Measurements from ENCODE around the gene PLXDC1.

Gene PLXDC1

DNA sequence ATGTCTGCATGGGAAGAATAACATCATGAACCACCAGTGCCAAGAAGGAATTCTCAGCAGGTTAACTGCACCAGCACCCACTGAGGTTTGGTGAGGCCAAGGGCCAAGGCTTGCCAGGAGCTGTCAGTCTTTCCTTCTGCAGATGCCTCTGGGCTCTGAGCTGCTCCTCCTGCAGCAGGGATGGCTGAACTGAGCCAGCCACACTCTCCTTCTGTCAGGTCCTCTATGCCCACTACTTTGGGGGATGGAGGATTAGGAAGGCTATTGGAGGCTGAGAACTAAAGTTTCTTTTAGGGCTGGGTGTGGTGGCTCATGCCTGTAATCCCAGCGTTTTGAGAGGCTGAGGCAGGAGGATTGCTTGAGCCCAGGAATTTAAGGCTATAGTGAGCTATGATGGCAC, 71.6 kb downstream of the PLXDC1 start:
- Mint-ChIP-seq H3K4me3 (no peak overlapping the region), H3K36me3 (ENCODE audit: low read depth) (no peaks in the 10 kb centered on the region), H3K9me3 (no peaks in the 10 kb centered on the region), H3K4me1 (peaks cover 45% of the 10 kb centered on the region), H3K27ac (peak overlapping the region in 2 of 3 experiments; percentile 74 to 86), H3K27me3 (ENCODE audit: low read depth) (peaks cover 23% of the 10 kb centered on the region)
- TF ChIP-seq, protein P1, sequence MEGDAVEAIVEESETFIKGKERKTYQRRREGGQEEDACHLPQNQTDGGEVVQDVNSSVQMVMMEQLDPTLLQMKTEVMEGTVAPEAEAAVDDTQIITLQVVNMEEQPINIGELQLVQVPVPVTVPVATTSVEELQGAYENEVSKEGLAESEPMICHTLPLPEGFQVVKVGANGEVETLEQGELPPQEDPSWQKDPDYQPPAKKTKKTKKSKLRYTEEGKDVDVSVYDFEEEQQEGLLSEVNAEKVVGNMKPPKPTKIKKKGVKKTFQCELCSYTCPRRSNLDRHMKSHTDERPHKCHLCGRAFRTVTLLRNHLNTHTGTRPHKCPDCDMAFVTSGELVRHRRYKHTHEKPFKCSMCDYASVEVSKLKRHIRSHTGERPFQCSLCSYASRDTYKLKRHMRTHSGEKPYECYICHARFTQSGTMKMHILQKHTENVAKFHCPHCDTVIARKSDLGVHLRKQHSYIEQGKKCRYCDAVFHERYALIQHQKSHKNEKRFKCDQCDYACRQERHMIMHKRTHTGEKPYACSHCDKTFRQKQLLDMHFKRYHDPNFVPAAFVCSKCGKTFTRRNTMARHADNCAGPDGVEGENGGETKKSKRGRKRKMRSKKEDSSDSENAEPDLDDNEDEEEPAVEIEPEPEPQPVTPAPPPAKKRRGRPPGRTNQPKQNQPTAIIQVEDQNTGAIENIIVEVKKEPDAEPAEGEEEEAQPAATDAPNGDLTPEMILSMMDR (IDR thresholded peaks at IDR 0.05; ENCODE audit: unreplicated experiment in 3 of 3) = no peak

DNA sequence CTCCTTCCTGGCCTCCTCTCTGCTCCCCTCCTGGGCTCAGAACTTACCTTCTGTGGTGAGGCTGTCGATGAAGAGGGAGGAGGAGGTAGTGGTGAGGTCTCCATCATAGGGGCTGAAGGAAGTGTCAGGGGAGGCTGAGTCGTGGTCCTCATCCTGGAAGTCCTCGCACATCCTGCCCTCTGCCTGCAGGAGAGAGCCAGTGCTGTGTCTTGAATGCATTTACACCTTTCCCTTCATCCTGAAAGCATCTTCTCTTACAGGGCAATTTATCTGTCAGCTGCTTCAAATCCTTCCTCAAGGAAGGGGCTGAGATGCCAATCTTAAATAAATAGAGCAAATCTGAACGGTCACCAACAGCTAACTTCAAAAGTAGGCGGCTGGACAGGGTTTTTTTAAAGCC, 73.6 kb downstream of the PLXDC1 start:
- Mint-ChIP-seq H3K4me1 (peaks cover 30% of the 10 kb centered on the region), H3K4me3 (no peak overlapping the region), H3K27me3 (ENCODE audit: low read depth) (peaks cover 13% of the 10 kb centered on the region), H3K27ac (no peak overlapping the region), H3K9me3 (no peaks in the 10 kb centered on the region), H3K36me3 (ENCODE audit: low read depth) (no peaks in the 10 kb centered on the region)
- TF ChIP-seq, protein P1 (IDR thresholded peaks at IDR 0.05; ENCODE audit: unreplicated experiment in 3 of 3) = no peak

DNA sequence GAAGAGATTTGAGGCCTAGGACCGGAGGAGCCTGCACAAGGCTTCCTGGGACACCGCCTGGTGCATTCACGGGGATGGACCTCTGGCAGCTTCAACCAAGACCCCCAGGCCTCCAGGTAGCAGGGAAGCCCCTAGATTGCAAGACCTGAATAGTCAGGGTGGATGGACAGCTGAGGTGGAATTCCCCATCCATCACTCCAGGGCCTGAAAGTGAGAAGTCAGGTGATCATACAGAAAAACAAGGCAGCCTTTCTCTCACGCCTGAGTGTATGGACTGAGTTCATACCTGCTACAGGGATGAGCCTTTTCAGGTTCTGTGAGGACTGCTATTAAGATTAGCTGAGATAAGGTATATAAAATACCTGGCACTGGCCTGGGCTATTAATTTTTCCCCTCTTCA, 74.2 kb downstream of the PLXDC1 start:
- peaks cover 24% of the 10 kb centered on the region for H3K4me1 Mint-ChIP-seq
- no peaks in the 10 kb centered on the region for H3K9me3 Mint-ChIP-seq
- no peak overlapping the region for H3K27ac Mint-ChIP-seq
- TF ChIP-seq, protein P1 (IDR thresholded peaks at IDR 0.05; ENCODE audit: unreplicated experiment in 3 of 3) = no peak
- H3K4me3 Mint-ChIP-seq = no peak overlapping the region
- H3K36me3 Mint-ChIP-seq (ENCODE audit: low read depth) = no peaks in the 10 kb centered on the region
- peaks cover 17% of the 10 kb centered on the region for H3K27me3 Mint-ChIP-seq (ENCODE audit: low read depth)

DNA sequence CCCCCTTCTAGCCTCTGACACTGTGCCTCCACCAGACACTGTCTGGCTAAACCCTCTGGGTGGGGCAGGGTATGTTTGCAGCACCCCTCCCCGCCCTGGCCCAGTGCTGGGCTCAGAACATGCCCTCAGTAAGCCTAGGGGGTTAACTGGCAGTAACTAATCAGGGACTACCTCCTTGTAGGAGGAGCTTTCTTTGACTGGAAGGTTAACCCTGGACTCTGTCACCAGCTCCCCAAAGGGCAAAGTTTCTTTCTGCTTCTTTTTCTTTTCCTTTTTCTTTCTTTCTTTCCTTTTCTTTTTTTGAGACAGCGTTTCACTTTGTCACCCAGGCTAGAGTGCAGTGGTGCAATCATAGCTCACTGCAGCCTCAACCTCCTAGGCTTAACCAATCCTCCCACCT, 76.8 kb downstream of the PLXDC1 start:
- Mint-ChIP-seq H3K36me3 (ENCODE audit: low read depth) (no peaks in the 10 kb centered on the region), H3K27ac (no peak overlapping the region), H3K27me3 (ENCODE audit: low read depth) (peaks cover 12% of the 10 kb centered on the region), H3K9me3 (no peaks in the 10 kb centered on the region), H3K4me1 (peaks cover 6% of the 10 kb centered on the region), H3K4me3 (no peak overlapping the region)
- TF ChIP-seq, protein P1 (IDR thresholded peaks at IDR 0.05; ENCODE audit: unreplicated experiment in 3 of 3) = no peak

DNA sequence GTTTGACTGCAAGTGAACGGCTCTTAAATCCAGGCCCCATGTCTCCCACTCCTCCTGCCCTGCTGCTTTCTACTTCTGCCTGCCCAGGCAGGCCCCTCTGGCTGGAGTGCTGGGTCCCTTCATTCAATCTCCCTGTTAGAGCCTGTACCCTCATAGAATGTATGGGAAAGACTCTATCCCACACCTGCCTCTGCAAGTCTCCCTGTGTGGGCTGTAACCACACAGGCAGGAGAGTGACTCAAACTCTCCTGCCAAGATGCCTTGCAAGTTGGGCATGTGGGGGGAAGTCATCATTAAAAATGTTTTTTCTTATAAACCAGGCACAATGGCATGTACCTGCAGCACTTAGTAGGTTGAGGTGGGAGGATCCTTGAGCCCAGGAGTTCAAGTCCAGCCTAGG, 77.5 kb downstream of the PLXDC1 start:
- Mint-ChIP-seq H3K27me3 (ENCODE audit: low read depth) (peaks cover 16% of the 10 kb centered on the region), H3K4me3 (no peak overlapping the region), H3K27ac (no peak overlapping the region), H3K36me3 (ENCODE audit: low read depth) (no peaks in the 10 kb centered on the region), H3K4me1 (peaks cover 4% of the 10 kb centered on the region), H3K9me3 (no peaks in the 10 kb centered on the region)
- TF ChIP-seq, protein P1 (IDR thresholded peaks at IDR 0.05; ENCODE audit: unreplicated experiment in 3 of 3) = no peak

DNA sequence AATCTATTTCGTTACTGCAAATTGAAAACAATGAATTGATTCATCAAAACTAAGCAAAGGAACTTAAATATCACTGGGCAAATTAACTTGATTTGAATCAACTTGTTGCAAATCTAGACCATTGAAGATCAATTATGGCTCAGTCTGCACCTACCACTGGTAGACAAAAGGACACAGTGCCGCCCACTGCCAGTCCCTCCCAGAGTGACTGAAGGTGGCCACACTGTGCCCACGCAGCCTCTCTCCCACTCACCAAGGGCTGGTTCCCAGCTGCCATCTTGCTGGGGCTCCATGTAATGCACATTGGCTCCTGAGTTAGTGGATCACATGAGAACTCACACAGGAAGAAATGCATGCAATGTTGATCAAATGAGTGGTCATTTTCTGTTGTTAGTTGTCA, 78.1 kb downstream of the PLXDC1 start:
- Mint-ChIP-seq H3K27me3 (ENCODE audit: low read depth) (peaks cover 11% of the 10 kb centered on the region), H3K4me3 (no peak overlapping the region), H3K36me3 (ENCODE audit: low read depth) (no peaks in the 10 kb centered on the region), H3K9me3 (no peaks in the 10 kb centered on the region), H3K4me1 (peaks cover 4% of the 10 kb centered on the region), H3K27ac (no peak overlapping the region)
- TF ChIP-seq, protein P1 (IDR thresholded peaks at IDR 0.05; ENCODE audit: unreplicated experiment in 3 of 3) = no peak
